ENCODE results near the gene LMNTD2. TPM values are rescaled to one million over a fixed set of nuclear protein-coding genes. Genes with fewer than 3 reads are reported as not detected.

Gene LMNTD2
- total and polyA plus RNA-seq, 2 of the 13 experiments (the other 11 are each of a cell fraction or from before 2014, with no cell fraction given) = 1.1 to 3.1 TPM

GRCh38 chr11:587546-587945 lies 27.0 kb upstream of the LMNTD2 start (continued):
- TF ChIP-seq TOE1 (CRISPR knock-in tag; IDR thresholded peaks at IDR 0.05) (no peak), ATRX (CRISPR knock-in tag; IDR thresholded peaks at IDR 0.05; ENCODE audit: borderline replicate concordance) (no peak), ZNF282 (IDR thresholded peaks at IDR 0.05; ENCODE audit: partially characterized antibody) (no peak), ZBTB7B (CRISPR knock-in tag; IDR thresholded peaks at IDR 0.05) (no peak), HNRNPLL (IDR thresholded peaks at IDR 0.05; ENCODE audit: low read depth, low read length, poor library complexity, severe bottlenecking) (no peak), MTF2 (CRISPR knock-in tag; IDR thresholded peaks at IDR 0.05; ENCODE audit: borderline replicate concordance) (no peak), ZNF605 (CRISPR knock-in tag; IDR thresholded peaks at IDR 0.05) (no peak), MYC (CRISPR knock-in tag; IDR thresholded peaks at IDR 0.05; ENCODE audit: borderline replicate concordance) (no peak)
- TF ChIP-seq, protein P1, sequence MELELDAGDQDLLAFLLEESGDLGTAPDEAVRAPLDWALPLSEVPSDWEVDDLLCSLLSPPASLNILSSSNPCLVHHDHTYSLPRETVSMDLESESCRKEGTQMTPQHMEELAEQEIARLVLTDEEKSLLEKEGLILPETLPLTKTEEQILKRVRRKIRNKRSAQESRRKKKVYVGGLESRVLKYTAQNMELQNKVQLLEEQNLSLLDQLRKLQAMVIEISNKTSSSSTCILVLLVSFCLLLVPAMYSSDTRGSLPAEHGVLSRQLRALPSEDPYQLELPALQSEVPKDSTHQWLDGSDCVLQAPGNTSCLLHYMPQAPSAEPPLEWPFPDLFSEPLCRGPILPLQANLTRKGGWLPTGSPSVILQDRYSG (CRISPR knock-in tag; IDR thresholded peaks at IDR 0.05) = no peak

GRCh38 chr11:586376-587316 lies 26.1 kb upstream of the LMNTD2 start:
- Histone ChIP-seq H3K36me3 (replicated peaks in 1 of 2; ENCODE audit: control insufficient read depth in 1 of 2, insufficient read depth in 2 of 2, low read length in 2 of 2) (peaks cover 25 to 60% of the 10 kb centered on the region in 2 experiments), H3K4me3 (replicated peaks in 1 of 3; ENCODE audit: insufficient read depth in 1 of 3, low read depth in 2 of 3, low read length in 3 of 3) (no peak overlapping the region), H3K4me2 (ENCODE audit: low read depth, low read length) (peak overlapping the region; percentile 10; the same call in 1 of the 2 replicates), H3K9ac (ENCODE audit: insufficient read depth, low read depth, low read length) (no peak overlapping the region), H3K9me3 (ENCODE audit: low read length) (no peaks in the 10 kb centered on the region), H2AFZ (ENCODE audit: low read length) (no peak overlapping the region), H3K27me3 (ENCODE audit: control insufficient read depth in 1 of 2, insufficient read depth in 2 of 2, low read length in 2 of 2) (no peaks in the 10 kb centered on the region), H4K20me1 (ENCODE audit: insufficient read depth, low read length) (peaks cover 27% of the 10 kb centered on the region), H3K4me1 (ENCODE audit: insufficient read depth, low read length) (peaks cover 54% of the 10 kb centered on the region), H3K27ac (ENCODE audit: extremely low read length, insufficient read depth, low read length) (peak overlapping the region; percentile 70), H3K79me2 (ENCODE audit: insufficient read depth, low read length) (peaks cover 43% of the 10 kb centered on the region)
- FAIRE-seq (peak; percentile 55), ATAC-seq (peak; percentile 44), DNase-seq (ENCODE audit: low spot score) (no peak)
- ChIA-PET CTCF (ENCODE audit: low intra/inter-chr PET ratio, low total read pairs) (no interaction called here), POLR2A (interaction anchor here (1.0 to 1.8 kb wide), 8 partner anchors 8 to 121 kb away, joined by 3 to 33 read pairs (median 5); partner anchors contain the start of genes DEAF1, PHRF1 and TMEM80)
- intact Hi-C loops (cut with micrococcal nuclease; ENCODE audit: unreplicated experiment) (no loop called here), in situ Hi-C loops (cut with HindIII; ENCODE audit: extremely low pct_ligation_motif_present, low pct_unique_long_range_greater_than_20kb) (no loop called here)
- 63% methylated on average over 17 of the region's 32 CpGs for WGBS (ENCODE audit: low lambda C conversion rate)
- no TSS peak for BruUV-seq (replicated peaks)
- TF ChIP-seq RBFOX2 (IDR thresholded peaks at IDR 0.05; ENCODE audit: low read depth, low read length) = 0 out of 2 replicates have a peak, but pooled peaks have one; percentile 23
- peak; percentile 43 for TF ChIP-seq RBM22 (optimal IDR thresholded peaks at IDR 0.05; ENCODE audit: low read length)
- TF ChIP-seq, protein P2, sequence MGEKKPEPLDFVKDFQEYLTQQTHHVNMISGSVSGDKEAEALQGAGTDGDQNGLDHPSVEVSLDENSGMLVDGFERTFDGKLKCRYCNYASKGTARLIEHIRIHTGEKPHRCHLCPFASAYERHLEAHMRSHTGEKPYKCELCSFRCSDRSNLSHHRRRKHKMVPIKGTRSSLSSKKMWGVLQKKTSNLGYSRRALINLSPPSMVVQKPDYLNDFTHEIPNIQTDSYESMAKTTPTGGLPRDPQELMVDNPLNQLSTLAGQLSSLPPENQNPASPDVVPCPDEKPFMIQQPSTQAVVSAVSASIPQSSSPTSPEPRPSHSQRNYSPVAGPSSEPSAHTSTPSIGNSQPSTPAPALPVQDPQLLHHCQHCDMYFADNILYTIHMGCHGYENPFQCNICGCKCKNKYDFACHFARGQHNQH (CRISPR knock-in tag; IDR thresholded peaks at IDR 0.05) = no peak
- TF ChIP-seq MYNN (CRISPR knock-in tag; IDR thresholded peaks at IDR 0.05; ENCODE audit: low read depth) = no peak
- peak; percentile 59; the same call in 1 of the 2 replicates for TF ChIP-seq ZFX (CRISPR knock-in tag; IDR thresholded peaks at IDR 0.05; ENCODE audit: low read depth)
- peak; percentile 64 for TF ChIP-seq AGO2 (optimal IDR thresholded peaks at IDR 0.05; ENCODE audit: low read depth, low read length)
- no peak for TF ChIP-seq KLF15 (CRISPR knock-in tag; IDR thresholded peaks at IDR 0.05; ENCODE audit: borderline replicate concordance)
- peak; percentile 63 for TF ChIP-seq FOXA3 (CRISPR knock-in tag; IDR thresholded peaks at IDR 0.05)
- 0 out of 2 replicates have a peak, but pooled peaks have one; percentile 1 for TF ChIP-seq ZNF564 (CRISPR knock-in tag; IDR thresholded peaks at IDR 0.05)
- peak; percentile 1 for TF ChIP-seq HNRNPLL (IDR thresholded peaks at IDR 0.05; ENCODE audit: low read depth, low read length, poor library complexity, severe bottlenecking)
- peak; percentile 59 for TF ChIP-seq SAP130 (CRISPR knock-in tag; IDR thresholded peaks at IDR 0.05; ENCODE audit: low read depth)

All from HepG2 (cell line).